ENCODE data around the gene RUNX2.

GRCh38 chr6:45493761-45494160 lies 165.6 kb downstream of the RUNX2 start:
- TF ChIP-seq CTCF (IDR thresholded peaks at IDR 0.05 in 4 of 5, conservative IDR thresholded peaks at IDR 0.05 in 1 of 5), result no peak
- no peak for TF ChIP-seq POLR2A (IDR thresholded peaks at IDR 0.05)

Measured in gastrocnemius medialis (tissue), 4 donors.